Chondrocyte (in vitro differentiated cells): Measurements from ENCODE around the gene CPNE2. TPM values are rescaled to one million over a fixed set of nuclear protein-coding genes. Genes with fewer than 3 reads are reported as not detected.
A peak's percentile ranks its signal among the peaks of the same experiment; 100 is the strongest.

ENCODE experiments used
- DNase-seq: peaks from one replicate; pipeline ENCODE4 v3.0.0; 2021; ENCODE audit warnings: mixed read lengths, low spot score
- H3K27ac Mint-ChIP-seq: one replicate; pipeline ENCODE4 v1.8.0; 2021; ENCODE audit warnings: mild to moderate bottlenecking, moderate library complexity, mixed read lengths; ENCODE audit not compliant: unreplicated experiment
- H3K27me3 Mint-ChIP-seq: 2 replicates; pipeline ENCODE4 v1.8.0; 2021; ENCODE audit warnings: low read depth, mixed read lengths
- H3K36me3 Mint-ChIP-seq: 2 replicates; pipeline ENCODE4 v1.8.0; 2021; ENCODE audit warnings: low read depth, mixed read lengths
- H3K4me1 Mint-ChIP-seq: 2 replicates; pipeline ENCODE4 v1.8.0; 2021; ENCODE audit warnings: low read depth, mild to moderate bottlenecking, mixed read lengths
- H3K4me3 Mint-ChIP-seq: one replicate; pipeline ENCODE4 v1.8.0; 2021; ENCODE audit warnings: mild to moderate bottlenecking, moderate library complexity, mixed read lengths; ENCODE audit not compliant: unreplicated experiment
- H3K9me3 Mint-ChIP-seq: 2 replicates; pipeline ENCODE4 v1.8.0; 2021; ENCODE audit warnings: low read depth, mixed read lengths
- total RNA-seq: library from RNA; stranded (reverse); gene quantifications from 3 replicates; pipeline ENCODE4 v1.2.1, GENCODE V29; 2021
- TF ChIP-seq, protein P1 (sequence below): fragments of 200-600 bp; sonication (generic); IDR thresholded peaks from 2 replicates; pipeline ENCODE4 v1.5.0; 2021; ENCODE audit warnings: antibody characterized with exemption, mild to moderate bottlenecking, moderate library complexity

CPNE2 gene
- total RNA-seq, 1 donor from 2014 or later = 21.8 TPM

DNA sequence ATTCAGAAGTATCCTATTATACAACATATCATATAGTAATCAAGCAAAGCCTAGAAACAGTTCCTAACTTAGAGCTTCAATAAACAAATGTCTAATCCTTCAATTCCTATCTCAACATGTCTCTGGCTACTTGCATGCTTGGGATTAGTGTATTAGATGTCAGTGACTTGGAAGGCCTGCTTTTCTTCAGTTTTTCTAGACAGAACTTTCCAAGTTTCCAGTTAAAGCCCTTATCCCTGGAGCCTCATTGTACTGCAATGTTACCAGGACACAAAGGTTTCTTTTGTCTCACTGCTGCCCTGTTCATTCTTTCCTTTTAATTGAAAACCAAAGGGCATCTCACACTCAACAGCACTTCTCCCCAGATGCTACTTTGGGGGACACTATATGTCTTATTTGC lies 76.9 kb downstream of the CPNE2 start:
- no peaks in the 10 kb centered on the region for H3K27me3 Mint-ChIP-seq

DNA sequence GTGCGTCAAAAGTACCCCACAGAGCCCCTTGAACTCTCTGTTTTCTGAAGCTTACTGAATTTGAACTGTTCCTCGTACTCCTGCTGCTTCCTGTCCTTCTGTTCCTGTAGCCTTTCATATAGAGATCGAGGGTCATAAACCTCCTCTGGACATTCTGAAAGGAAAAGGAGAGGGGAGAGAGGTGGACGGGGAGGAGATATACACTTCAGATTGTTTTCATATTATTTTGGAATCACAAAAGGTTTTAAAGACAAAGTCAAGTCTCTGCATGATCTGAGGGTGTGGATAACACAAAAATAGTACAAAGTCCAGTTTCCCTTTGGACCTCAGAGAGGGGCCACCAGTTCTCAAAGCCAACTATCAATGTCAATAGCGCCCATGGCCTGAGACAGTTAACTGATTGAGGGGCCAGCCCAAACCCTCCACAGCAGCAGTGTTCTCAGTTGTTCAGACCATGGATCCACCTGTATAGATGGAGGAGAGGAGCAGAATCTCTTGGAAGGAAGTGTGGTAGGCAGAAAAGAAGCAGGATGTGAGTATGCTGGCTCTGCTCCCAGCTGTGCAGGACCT lies 80.4 kb downstream of the CPNE2 start:
- H3K27me3 Mint-ChIP-seq = no peaks in the 10 kb centered on the region
- H3K4me1 Mint-ChIP-seq = peaks cover 16% of the 10 kb centered on the region
- no peak for DNase-seq
- H3K36me3 Mint-ChIP-seq = peaks cover 15% of the 10 kb centered on the region
- no peak overlapping the region for H3K27ac Mint-ChIP-seq
- TF ChIP-seq, protein P1, sequence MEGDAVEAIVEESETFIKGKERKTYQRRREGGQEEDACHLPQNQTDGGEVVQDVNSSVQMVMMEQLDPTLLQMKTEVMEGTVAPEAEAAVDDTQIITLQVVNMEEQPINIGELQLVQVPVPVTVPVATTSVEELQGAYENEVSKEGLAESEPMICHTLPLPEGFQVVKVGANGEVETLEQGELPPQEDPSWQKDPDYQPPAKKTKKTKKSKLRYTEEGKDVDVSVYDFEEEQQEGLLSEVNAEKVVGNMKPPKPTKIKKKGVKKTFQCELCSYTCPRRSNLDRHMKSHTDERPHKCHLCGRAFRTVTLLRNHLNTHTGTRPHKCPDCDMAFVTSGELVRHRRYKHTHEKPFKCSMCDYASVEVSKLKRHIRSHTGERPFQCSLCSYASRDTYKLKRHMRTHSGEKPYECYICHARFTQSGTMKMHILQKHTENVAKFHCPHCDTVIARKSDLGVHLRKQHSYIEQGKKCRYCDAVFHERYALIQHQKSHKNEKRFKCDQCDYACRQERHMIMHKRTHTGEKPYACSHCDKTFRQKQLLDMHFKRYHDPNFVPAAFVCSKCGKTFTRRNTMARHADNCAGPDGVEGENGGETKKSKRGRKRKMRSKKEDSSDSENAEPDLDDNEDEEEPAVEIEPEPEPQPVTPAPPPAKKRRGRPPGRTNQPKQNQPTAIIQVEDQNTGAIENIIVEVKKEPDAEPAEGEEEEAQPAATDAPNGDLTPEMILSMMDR = no peak
- H3K9me3 Mint-ChIP-seq = no peaks in the 10 kb centered on the region
- H3K4me3 Mint-ChIP-seq = no peak overlapping the region

More for the DNA sequence above, 76.9 kb downstream of the CPNE2 start:
- no peak overlapping the region for H3K27ac Mint-ChIP-seq
- no peak overlapping the region for H3K4me3 Mint-ChIP-seq
- H3K4me1 Mint-ChIP-seq = peaks cover 24% of the 10 kb centered on the region
- no peak for DNase-seq
- peaks cover 21% of the 10 kb centered on the region for H3K36me3 Mint-ChIP-seq
- TF ChIP-seq, protein P1 = no peak
- no peaks in the 10 kb centered on the region for H3K9me3 Mint-ChIP-seq

DNA sequence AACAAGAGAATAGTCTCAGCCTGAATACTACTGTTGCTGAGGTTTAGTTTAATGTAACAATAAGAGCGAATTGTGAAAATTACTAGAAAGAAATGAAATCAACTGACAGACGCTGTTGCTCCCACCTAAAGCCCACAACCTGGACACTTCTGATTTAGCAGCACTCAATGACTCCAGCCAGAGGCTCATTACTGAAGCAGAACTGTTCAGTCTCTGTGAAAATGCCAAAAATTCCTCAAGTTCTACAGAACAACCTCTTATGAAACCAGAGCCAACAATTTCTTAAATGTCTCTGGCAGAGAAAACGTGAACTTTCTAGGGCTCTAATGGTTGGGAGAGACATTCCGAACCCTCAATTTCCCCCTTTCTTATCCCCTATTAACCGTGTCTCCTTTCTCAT lies 83.5 kb downstream of the CPNE2 start:
- Mint-ChIP-seq H3K36me3 (peaks cover 18% of the 10 kb centered on the region), H3K4me3 (no peak overlapping the region), H3K9me3 (no peaks in the 10 kb centered on the region), H3K4me1 (peaks cover 33% of the 10 kb centered on the region), H3K27ac (peak overlapping the region; percentile 90), H3K27me3 (no peaks in the 10 kb centered on the region)
- TF ChIP-seq, protein P1 = no peak
- DNase-seq = no peak

DNA sequence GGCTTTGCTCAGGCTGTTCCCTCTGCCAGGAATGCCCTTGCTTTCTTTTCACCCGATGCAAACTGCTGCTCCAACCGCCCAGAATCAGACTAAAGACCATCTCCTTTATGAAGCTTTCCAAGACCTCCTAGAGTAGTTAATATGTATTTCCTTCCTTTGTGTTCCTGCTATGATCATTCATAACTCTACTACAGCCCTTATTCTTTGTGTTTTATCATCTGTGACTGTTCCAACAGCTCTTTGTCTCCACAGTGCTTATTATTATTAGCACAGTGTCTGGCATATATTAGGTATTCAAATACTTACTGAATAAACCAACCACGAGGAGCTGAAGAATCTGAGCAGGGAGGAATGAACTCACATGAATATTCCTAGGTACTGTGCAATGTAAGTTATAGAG lies 85.8 kb downstream of the CPNE2 start:
- Mint-ChIP-seq H3K27me3 (no peaks in the 10 kb centered on the region), H3K27ac (peak overlapping the region; percentile 43), H3K4me3 (no peak overlapping the region), H3K9me3 (no peaks in the 10 kb centered on the region), H3K36me3 (peaks cover 7% of the 10 kb centered on the region), H3K4me1 (peaks cover 37% of the 10 kb centered on the region)
- no peak for DNase-seq
- TF ChIP-seq, protein P1 = no peak

DNA sequence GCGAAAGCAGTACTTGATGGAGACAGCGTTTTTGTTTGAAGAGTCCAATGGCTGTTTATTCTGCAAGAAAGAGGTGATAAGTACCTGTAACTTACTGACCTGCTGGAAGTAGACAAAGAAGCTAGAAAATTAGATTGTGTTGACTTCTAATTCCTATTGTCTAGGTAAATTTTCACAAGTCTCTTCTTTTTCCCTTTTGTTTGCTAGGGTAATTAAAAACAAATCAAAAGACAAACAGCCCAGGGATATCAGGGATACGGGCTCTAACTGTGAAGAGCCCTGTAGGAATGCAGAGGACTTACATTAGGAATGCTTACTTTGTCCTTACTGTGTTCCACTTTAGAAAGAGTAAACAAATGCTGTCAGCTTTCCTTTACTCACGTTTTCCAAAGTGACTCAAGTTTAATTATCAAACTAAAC lies 86.4 kb downstream of the CPNE2 start:
- no peaks in the 10 kb centered on the region for H3K9me3 Mint-ChIP-seq
- peaks cover 39% of the 10 kb centered on the region for H3K4me1 Mint-ChIP-seq
- H3K36me3 Mint-ChIP-seq = peaks cover 4% of the 10 kb centered on the region
- no peaks in the 10 kb centered on the region for H3K27me3 Mint-ChIP-seq
- H3K4me3 Mint-ChIP-seq = no peak overlapping the region
- TF ChIP-seq, protein P1 = peak; percentile 19
- peak overlapping the region; percentile 10 for H3K27ac Mint-ChIP-seq
- no peak for DNase-seq
